ENCODE measurements around the gene DLX1. TPM values are rescaled to one million over a fixed set of nuclear protein-coding genes. Genes with fewer than 3 reads are reported as not detected.

The DLX1 gene
- total RNA-seq, result 0.12 TPM in 1 of 2 replicates, not detected in the other

DNA sequence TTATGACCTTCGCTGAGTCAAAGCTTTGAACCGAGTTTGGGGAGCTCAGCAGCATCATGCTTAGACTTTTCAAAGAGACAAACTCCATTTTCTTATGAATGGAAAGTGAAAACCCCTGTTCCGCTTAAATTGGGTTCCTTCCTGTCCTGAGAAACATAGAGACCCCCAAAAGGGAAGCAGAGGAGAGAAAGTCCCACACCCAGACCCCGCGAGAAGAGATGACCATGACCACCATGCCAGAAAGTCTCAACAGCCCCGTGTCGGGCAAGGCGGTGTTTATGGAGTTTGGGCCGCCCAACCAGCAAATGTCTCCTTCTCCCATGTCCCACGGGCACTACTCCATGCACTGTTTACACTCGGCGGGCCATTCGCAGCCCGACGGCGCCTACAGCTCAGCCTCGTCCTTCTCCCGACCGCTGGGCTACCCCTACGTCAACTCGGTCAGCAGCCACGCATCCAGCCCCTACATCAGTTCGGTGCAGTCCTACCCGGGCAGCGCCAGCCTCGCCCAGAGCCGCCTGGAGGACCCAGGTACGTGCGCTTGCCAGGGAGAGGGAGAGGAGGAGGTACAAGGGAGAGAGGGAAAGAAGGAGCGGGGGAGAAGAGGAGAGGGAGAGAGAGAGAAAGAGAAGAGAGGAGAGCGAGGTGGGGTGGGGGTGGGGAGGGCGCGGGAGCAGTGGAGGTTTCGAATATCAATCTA lies at the start of gene DLX1:
Gene DLX1, plus strand, starts transcription at position 48 of the 700 bp plus-strand sequence. Its CDS starts 171 bp downstream, at position 219.

DNA sequence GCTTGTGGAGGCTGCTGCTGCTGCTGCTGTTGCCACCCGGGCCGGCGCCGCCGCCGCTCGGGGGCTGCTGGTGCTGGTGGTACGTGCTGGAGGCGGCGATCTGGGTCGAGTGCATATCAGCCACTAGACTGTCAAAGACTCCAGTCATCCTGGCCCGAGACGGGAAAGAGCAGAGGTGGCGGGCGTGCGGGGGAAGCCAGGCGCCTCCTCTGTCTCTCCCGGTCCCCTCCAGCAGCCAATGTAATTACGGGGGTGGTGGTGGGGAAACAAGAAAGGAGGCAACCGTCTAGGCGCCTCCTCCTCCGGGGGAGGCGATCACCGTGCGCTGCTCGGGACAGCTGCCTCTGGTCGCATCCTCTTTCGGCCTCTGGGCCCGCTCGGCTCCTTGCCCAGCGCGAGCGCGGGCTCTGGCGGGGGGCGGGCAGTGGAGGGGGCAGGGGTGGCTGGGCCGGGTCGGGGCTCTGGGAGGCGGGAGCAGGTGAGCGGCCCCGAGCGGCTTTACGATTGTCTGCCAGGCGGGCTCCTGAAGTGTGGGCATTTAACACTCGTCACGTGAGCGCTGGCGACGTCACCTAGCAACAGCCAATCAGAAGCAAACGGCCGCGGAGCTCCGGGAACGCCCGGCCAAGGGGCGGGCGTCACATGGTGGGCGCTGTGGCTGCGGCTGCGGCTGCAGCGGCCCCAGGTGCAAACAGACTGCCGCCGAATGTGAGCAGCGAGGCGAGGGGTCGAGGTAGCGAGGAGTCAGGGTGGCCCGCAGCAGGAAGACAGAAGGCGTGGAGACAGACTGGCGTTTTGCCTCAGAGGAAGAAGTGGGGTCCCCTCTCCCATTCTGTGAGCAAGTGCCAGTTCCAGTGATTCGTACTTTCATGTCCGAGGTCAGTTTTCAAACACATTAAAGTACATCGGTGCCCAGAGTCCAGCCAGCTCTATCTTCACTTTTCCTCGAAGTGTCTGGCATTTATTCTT lies 17.4 kb downstream of the DLX1 start, which contains the start of gene DLX2:
Gene DLX2, minus strand, starts transcription at position 510 of the 969 bp plus-strand sequence. Its CDS starts 362 bp downstream, at position 148.

Other genes starting within 250 kb of the DLX1 start
- 16.0 and 17.2 TPM in 2 replicates for gene SLC25A12, start 191.3 kb upstream of the DLX1 start, total RNA-seq
- gene HAT1, start 163.0 kb upstream of the DLX1 start, total RNA-seq, result 19.2 and 29.1 TPM in 2 replicates
- gene METAP1D, start 85.6 kb upstream of the DLX1 start, total RNA-seq, result 4.9 and 5.5 TPM in 2 replicates
- 0.06 TPM in 1 of 2 replicates, not detected in the other for gene DLX2, start 17.4 kb downstream of the DLX1 start, total RNA-seq